ENCODE data around the gene ARL14. TPM values are rescaled to one million over a fixed set of nuclear protein-coding genes. Genes with fewer than 3 reads are reported as not detected.

Gene ARL14
- total RNA-seq, 1 experiment from 2014 or later = not detected

DNA sequence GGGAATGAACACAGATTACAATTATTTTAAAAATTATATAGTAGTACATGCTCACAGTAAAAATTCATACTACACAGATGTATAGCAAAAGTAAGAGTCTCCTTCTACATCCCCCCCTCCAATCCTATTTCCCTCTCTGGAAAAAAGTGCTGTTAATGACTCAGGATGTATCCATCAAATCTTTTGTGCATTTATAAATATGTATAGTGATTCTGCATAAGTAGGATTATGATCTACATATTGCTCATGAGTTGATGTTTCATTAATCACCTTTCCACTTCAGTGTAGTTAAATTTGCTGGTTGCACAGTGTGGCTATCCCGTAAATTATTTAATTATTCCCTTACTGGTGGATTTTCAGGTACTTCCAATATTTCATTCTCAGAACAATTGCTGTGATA lies 25.3 kb downstream of the ARL14 start:
- no peak overlapping the region for H2BK120ac ChIP-seq (ENCODE audit: low read depth, low read length, poor library complexity, severe bottlenecking)
- no peak overlapping the region for H3K4me2 ChIP-seq (ENCODE audit: insufficient read depth, insufficient read length, low read length)
- no peak overlapping the region for H2BK20ac ChIP-seq (ENCODE audit: low read depth, low read length, poor library complexity, severe bottlenecking)
- no peak overlapping the region for H3K18ac ChIP-seq (ENCODE audit: insufficient read length, low read depth, low read length)
- no CpG with 5 or more reads among the region's 1 CpG for WGBS (ENCODE audit: extremely low coverage, insufficient read length, low lambda C conversion rate)
- no peaks in the 10 kb centered on the region for H3K79me1 ChIP-seq (ENCODE audit: insufficient read depth, low read depth, low read length, poor library complexity, severe bottlenecking)
- Mint-ChIP-seq H3K9me3 (no peaks in the 10 kb centered on the region), H3K27me3 (ENCODE audit: low read depth) (no peaks in the 10 kb centered on the region), H3K27ac (no peak overlapping the region), H3K4me3 (no peak overlapping the region), H3K4me1 (peaks cover 3 to 7% of the 10 kb centered on the region in 2 experiments; a peak in 1 of 4 replicates), H3K36me3 (ENCODE audit: insufficient read depth in 1 of 3, low read depth in 3 of 3) (no peaks in the 10 kb centered on the region)
- H2BK12ac ChIP-seq (ENCODE audit: insufficient read length, low read depth, low read length) = no peak overlapping the region
- no peak overlapping the region for H3K4ac ChIP-seq (ENCODE audit: low read depth, low read length)
- H3K27me3 ChIP-seq (ENCODE audit: insufficient read depth, low read length) = no peaks in the 10 kb centered on the region
- H3K9me3 ChIP-seq (ENCODE audit: control insufficient read depth, low read depth, low read length) = no peaks in the 10 kb centered on the region
- no peaks in the 10 kb centered on the region for H4K20me1 ChIP-seq (ENCODE audit: control insufficient read depth, insufficient read depth, insufficient read length)
- no peaks in the 10 kb centered on the region for H3K79me2 ChIP-seq (ENCODE audit: insufficient read depth, low read length)
- H4K91ac ChIP-seq (ENCODE audit: insufficient read length, low read depth, low read length) = no peak overlapping the region
- H2BK5ac ChIP-seq (ENCODE audit: insufficient read length, low read length) = no peak overlapping the region
- H3K4me1 ChIP-seq (ENCODE audit: insufficient read depth, low read length) = no peaks in the 10 kb centered on the region
- no peak overlapping the region for H3K23ac ChIP-seq (ENCODE audit: insufficient read length, low read depth, low read length)
- no peak overlapping the region for H3K9ac ChIP-seq (ENCODE audit: extremely low read depth, insufficient read length, low read length)
- no peak overlapping the region for H4K5ac ChIP-seq (ENCODE audit: insufficient read length, low read depth, low read length)
- H4K8ac ChIP-seq (replicated peaks; ENCODE audit: insufficient read length, low read depth, low read length) = no peak overlapping the region
- no peak overlapping the region for H2BK15ac ChIP-seq (ENCODE audit: low read depth, low read length)
- no peak overlapping the region for H3T11ph ChIP-seq (ENCODE audit: low read length)
- no peak overlapping the region for H3K27ac ChIP-seq (ENCODE audit: insufficient read length, low read depth, low read length)
- TF ChIP-seq, protein P1, sequence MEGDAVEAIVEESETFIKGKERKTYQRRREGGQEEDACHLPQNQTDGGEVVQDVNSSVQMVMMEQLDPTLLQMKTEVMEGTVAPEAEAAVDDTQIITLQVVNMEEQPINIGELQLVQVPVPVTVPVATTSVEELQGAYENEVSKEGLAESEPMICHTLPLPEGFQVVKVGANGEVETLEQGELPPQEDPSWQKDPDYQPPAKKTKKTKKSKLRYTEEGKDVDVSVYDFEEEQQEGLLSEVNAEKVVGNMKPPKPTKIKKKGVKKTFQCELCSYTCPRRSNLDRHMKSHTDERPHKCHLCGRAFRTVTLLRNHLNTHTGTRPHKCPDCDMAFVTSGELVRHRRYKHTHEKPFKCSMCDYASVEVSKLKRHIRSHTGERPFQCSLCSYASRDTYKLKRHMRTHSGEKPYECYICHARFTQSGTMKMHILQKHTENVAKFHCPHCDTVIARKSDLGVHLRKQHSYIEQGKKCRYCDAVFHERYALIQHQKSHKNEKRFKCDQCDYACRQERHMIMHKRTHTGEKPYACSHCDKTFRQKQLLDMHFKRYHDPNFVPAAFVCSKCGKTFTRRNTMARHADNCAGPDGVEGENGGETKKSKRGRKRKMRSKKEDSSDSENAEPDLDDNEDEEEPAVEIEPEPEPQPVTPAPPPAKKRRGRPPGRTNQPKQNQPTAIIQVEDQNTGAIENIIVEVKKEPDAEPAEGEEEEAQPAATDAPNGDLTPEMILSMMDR (conservative IDR thresholded peaks at IDR 0.05) = no peak
- H2AK5ac ChIP-seq (ENCODE audit: insufficient read length, low read length) = no peak overlapping the region
- H3K56ac ChIP-seq (ENCODE audit: insufficient read length, low read depth, low read length) = no peak overlapping the region
- no peak for DNase-seq
- H3K14ac ChIP-seq (ENCODE audit: insufficient read depth, low read length) = no peak overlapping the region
- no peaks in the 10 kb centered on the region for H3K23me2 ChIP-seq (ENCODE audit: insufficient read length, low read depth, low read length, poor library complexity, severe bottlenecking)
- H2AFZ ChIP-seq (ENCODE audit: low read length) = no peak overlapping the region
